Measurements from ENCODE around the gene C12orf42.

Gene C12orf42

DNA sequence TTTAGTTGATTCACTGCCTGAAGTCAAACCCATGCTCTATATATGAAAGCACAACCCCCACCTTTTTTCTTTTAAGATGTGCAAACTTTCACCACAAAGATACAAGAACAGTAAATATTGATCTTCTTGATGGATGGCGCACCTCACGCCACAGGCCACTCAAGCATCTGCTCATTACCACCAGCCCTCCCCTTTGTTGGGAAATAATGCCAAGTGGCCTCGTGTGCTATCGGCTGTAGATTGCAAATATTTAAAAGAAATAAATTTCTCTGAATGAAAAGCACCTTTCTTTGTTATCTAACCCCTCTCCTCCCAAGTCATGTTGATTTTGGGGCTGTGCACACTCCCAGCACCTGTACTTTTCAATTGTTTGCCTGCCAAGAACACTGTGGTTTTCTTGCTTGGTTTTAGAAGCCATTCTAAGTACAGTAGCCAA, 122.7 kb downstream of the C12orf42 start:
- Mint-ChIP-seq H3K27me3 (ENCODE audit: low read depth) (peaks cover 46% of the 10 kb centered on the region), H3K9me3 (no peaks in the 10 kb centered on the region), H3K36me3 (ENCODE audit: low read depth) (no peaks in the 10 kb centered on the region), H3K4me3 (no peak overlapping the region), H3K4me1 (no peaks in the 10 kb centered on the region), H3K27ac (no peak overlapping the region)
- TF ChIP-seq, protein P1, sequence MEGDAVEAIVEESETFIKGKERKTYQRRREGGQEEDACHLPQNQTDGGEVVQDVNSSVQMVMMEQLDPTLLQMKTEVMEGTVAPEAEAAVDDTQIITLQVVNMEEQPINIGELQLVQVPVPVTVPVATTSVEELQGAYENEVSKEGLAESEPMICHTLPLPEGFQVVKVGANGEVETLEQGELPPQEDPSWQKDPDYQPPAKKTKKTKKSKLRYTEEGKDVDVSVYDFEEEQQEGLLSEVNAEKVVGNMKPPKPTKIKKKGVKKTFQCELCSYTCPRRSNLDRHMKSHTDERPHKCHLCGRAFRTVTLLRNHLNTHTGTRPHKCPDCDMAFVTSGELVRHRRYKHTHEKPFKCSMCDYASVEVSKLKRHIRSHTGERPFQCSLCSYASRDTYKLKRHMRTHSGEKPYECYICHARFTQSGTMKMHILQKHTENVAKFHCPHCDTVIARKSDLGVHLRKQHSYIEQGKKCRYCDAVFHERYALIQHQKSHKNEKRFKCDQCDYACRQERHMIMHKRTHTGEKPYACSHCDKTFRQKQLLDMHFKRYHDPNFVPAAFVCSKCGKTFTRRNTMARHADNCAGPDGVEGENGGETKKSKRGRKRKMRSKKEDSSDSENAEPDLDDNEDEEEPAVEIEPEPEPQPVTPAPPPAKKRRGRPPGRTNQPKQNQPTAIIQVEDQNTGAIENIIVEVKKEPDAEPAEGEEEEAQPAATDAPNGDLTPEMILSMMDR (IDR thresholded peaks at IDR 0.05; ENCODE audit: unreplicated experiment in 3 of 3): no peak

DNA sequence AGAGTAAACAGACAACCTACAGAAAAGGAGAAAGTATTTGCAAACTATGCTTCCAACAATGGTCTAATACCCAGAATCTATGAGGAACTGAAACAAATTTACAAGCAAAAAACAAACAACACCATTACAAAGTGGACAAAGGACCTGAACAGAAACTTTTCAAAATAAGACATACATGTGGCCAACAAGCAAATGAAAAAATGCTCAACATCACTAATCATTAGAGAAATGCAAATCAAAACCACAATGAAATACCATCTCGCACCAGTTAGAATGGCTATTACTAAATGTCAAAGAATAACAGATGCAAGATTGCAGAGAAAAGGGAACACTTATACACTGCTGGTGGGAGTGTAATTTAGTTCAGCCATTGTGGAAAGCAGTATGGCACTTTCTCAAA, 125.8 kb downstream of the C12orf42 start:
- TF ChIP-seq, protein P1 (IDR thresholded peaks at IDR 0.05; ENCODE audit: unreplicated experiment in 3 of 3): no peak
- Mint-ChIP-seq H3K9me3 (peaks cover 8% of the 10 kb centered on the region), H3K36me3 (ENCODE audit: low read depth) (no peaks in the 10 kb centered on the region), H3K27ac (no peak overlapping the region), H3K27me3 (ENCODE audit: low read depth) (peaks cover 27% of the 10 kb centered on the region), H3K4me3 (no peak overlapping the region), H3K4me1 (no peaks in the 10 kb centered on the region)

DNA sequence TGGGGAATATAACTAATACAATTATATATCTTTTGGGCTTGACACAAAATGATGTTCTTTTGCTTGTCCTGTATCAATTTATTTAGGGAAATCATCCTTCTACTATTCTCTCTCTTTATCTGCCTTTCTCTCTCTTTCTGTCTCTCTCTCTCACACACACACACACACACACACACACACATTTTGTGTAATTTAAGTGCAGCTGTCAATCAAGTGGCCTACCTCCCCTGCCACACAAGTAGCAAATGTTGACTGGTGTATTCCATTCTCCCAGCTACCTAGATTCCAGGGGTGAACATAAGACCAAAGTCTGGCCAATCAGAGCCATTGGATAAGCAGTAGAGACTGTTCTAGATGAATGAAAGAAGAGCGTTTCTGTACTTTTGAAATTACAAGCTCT, 127.6 kb downstream of the C12orf42 start:
- Mint-ChIP-seq H3K4me3 (no peak overlapping the region), H3K27ac (no peak overlapping the region), H3K4me1 (no peaks in the 10 kb centered on the region), H3K36me3 (ENCODE audit: low read depth) (no peaks in the 10 kb centered on the region), H3K27me3 (ENCODE audit: low read depth) (peaks cover 18% of the 10 kb centered on the region), H3K9me3 (peaks cover 15% of the 10 kb centered on the region)
- TF ChIP-seq, protein P1 (IDR thresholded peaks at IDR 0.05; ENCODE audit: unreplicated experiment in 3 of 3): no peak

DNA sequence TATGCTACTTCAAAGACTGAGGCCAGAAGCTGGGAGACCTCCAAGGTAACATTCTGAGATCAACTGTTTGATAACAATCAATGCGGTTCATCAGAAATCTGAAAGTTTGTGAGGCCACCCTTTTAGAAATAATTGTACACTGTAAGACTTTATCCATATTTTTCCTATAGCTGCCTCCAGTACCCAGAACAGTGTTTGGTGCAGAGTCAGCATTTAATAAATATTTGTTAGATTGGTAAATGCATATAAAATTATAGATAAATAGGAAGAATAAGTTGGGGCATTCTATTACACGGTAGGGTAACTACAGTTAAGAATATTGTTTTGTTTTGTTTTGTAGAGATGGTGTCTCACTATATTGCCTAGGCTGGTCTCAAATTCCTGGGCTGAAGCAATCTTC, 141.4 kb downstream of the C12orf42 start:
- Mint-ChIP-seq H3K27me3 (ENCODE audit: low read depth) (no peaks in the 10 kb centered on the region), H3K4me1 (no peaks in the 10 kb centered on the region), H3K4me3 (no peak overlapping the region), H3K36me3 (ENCODE audit: low read depth) (no peaks in the 10 kb centered on the region), H3K9me3 (no peaks in the 10 kb centered on the region), H3K27ac (no peak overlapping the region)
- TF ChIP-seq, protein P1 (IDR thresholded peaks at IDR 0.05; ENCODE audit: unreplicated experiment in 3 of 3): no peak

DNA sequence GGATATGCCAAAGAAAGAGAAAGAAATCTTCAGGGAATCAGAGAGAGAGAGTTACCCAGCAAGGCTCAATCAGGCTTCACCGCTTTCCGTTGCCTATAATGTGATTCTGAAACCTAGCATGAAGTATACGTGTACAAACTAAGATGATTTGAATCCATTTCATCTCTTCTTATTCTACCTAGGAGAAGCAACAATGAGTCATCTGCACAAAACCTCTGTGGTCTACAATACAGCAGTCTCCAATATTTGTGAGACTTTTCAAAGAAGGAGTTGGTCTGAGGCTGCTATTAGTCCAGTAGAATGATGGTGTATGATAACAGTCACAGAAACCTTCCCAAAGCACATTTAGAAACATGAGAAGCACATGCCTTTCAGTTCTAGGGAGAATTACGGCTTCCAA, 141.9 kb downstream of the C12orf42 start:
- TF ChIP-seq, protein P1 (IDR thresholded peaks at IDR 0.05; ENCODE audit: unreplicated experiment in 3 of 3): no peak
- Mint-ChIP-seq H3K27me3 (ENCODE audit: low read depth) (no peaks in the 10 kb centered on the region), H3K9me3 (no peaks in the 10 kb centered on the region), H3K4me1 (no peaks in the 10 kb centered on the region), H3K36me3 (ENCODE audit: low read depth) (no peaks in the 10 kb centered on the region), H3K27ac (no peak overlapping the region), H3K4me3 (no peak overlapping the region)

DNA sequence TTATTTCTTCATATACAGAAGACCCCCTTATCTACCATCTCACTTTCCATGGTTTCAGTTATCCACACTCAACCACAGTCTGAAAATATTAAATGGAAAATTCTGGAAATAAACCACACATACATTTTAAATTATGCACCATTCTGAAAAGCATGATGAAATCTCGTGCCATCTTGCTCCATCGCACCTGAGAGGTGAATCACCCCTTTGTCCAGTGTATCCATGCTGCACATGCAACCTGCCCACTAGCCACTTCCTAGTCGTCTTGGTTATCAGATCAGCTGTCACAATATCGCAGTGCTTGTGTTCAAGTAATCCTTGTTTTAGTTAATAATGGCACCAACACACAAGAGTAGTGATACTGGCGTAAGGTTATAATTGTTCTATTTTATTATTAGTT, 145.7 kb downstream of the C12orf42 start:
- TF ChIP-seq, protein P1 (IDR thresholded peaks at IDR 0.05; ENCODE audit: unreplicated experiment in 3 of 3): no peak
- H3K4me3 Mint-ChIP-seq: no peak overlapping the region
- H3K9me3 Mint-ChIP-seq: no peaks in the 10 kb centered on the region
- no peak overlapping the region for H3K27ac Mint-ChIP-seq
- H3K27me3 Mint-ChIP-seq (ENCODE audit: low read depth): no peaks in the 10 kb centered on the region
- no peaks in the 10 kb centered on the region for H3K4me1 Mint-ChIP-seq
- no peaks in the 10 kb centered on the region for H3K36me3 Mint-ChIP-seq (ENCODE audit: low read depth)
